ENCODE measurements around the gene UNC5C. TPM values are rescaled to one million over a fixed set of nuclear protein-coding genes. Genes with fewer than 3 reads are reported as not detected.

Gene UNC5C
- total RNA-seq, 1 donor from 2014 or later, result 15.5 TPM

DNA sequence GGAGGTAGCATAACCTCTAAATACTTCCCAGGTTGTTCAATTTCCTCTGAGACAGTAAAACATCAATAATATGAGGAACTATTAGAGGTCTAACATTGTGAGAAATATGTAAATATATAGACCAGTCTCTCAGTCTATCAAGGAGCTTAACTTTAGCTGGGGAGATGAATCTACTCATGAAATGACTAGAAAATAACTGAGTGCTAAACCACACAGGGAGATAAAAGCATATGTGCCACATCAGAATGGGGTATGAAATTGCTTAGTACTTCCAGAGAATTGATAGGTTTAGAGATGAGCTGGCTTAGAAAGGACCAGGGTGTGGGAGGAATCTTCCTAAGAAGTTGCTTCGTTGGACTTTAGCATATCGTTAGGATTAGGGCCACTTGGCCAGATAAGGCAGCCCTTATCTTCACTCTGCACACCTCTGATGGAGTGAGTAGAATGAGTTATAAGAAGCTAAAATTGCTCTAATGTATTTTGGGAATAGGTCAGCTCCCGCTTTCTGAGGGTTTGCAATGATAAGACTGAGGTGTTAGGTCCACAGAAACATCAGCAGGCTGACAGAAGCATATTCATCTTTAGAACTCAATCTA is 299.2 kb downstream of the UNC5C start:
- no peak for DNase-seq (ENCODE audit: low spot score)
- TF ChIP-seq, protein P1, sequence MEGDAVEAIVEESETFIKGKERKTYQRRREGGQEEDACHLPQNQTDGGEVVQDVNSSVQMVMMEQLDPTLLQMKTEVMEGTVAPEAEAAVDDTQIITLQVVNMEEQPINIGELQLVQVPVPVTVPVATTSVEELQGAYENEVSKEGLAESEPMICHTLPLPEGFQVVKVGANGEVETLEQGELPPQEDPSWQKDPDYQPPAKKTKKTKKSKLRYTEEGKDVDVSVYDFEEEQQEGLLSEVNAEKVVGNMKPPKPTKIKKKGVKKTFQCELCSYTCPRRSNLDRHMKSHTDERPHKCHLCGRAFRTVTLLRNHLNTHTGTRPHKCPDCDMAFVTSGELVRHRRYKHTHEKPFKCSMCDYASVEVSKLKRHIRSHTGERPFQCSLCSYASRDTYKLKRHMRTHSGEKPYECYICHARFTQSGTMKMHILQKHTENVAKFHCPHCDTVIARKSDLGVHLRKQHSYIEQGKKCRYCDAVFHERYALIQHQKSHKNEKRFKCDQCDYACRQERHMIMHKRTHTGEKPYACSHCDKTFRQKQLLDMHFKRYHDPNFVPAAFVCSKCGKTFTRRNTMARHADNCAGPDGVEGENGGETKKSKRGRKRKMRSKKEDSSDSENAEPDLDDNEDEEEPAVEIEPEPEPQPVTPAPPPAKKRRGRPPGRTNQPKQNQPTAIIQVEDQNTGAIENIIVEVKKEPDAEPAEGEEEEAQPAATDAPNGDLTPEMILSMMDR (IDR thresholded peaks at IDR 0.05), result no peak
- no peaks in the 10 kb centered on the region for H3K9me3 Mint-ChIP-seq (ENCODE audit: low read depth)
- H3K27ac Mint-ChIP-seq (ENCODE audit: unreplicated experiment), result no peak overlapping the region
- peaks cover 3% of the 10 kb centered on the region for H3K36me3 Mint-ChIP-seq (ENCODE audit: low read depth)
- H3K4me1 Mint-ChIP-seq (ENCODE audit: low read depth), result peaks cover 3% of the 10 kb centered on the region
- H3K27me3 Mint-ChIP-seq (ENCODE audit: low read depth), result no peaks in the 10 kb centered on the region
- no peak overlapping the region for H3K4me3 Mint-ChIP-seq (ENCODE audit: unreplicated experiment)

DNA sequence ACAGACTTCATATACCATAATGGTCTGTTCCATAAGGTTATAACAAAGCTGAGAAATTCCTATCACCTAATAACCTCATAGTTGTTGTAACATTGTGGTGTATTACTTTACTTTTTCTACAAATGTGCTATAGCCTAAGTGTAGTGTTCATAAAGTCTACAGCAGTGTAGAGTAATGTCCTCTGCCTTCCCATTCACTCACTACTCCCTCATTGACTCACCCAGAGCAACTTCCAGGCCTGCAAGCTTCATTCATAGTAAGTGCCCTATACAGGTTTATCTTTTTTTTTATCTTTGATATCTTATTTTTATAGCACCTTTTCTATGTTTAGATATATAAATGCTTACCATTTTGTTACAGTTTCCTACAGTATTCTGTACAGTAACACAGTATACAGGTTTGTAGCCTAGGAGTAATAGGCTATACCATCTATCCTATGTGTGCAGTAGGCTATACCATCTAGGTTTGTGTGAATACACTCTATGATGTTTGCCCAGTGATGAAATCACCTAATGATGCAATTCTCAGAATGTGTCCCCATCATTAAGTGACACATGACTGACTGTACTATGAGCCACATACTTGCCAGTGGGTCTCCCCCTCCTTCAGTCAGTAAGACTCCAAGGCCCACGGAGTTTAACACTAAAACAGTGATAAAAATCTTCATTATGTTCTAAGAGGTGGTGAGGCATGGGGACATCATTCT is 299.9 kb downstream of the UNC5C start:
- Mint-ChIP-seq H3K4me1 (ENCODE audit: low read depth) (peaks cover 3% of the 10 kb centered on the region), H3K9me3 (ENCODE audit: low read depth) (no peaks in the 10 kb centered on the region), H3K36me3 (ENCODE audit: low read depth) (peaks cover 3% of the 10 kb centered on the region), H3K27ac (ENCODE audit: unreplicated experiment) (no peak overlapping the region), H3K4me3 (ENCODE audit: unreplicated experiment) (no peak overlapping the region), H3K27me3 (ENCODE audit: low read depth) (no peaks in the 10 kb centered on the region)
- TF ChIP-seq, protein P1 (IDR thresholded peaks at IDR 0.05), result no peak
- no peak for DNase-seq (ENCODE audit: low spot score)

DNA sequence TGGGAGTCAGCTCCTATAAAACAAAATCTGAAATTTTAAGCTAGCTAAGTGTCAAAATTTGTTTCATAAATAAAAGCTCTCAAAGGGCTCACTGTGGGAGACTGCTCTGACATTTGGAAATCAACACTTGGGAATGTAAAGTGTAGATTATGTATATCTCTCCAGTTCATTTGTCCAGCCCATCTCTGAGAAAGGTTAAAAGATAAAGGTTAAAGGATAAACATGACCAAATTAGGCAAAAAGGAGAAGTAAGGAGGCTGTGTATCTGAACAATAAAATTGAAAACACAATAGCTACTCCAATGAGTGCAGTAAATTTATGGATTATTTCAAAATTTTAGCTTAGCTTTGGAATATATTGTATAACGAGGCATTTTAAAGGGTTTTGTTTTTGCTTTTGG is 304.9 kb downstream of the UNC5C start:
- H3K27ac Mint-ChIP-seq (ENCODE audit: unreplicated experiment), result no peak overlapping the region
- H3K4me1 Mint-ChIP-seq (ENCODE audit: low read depth), result no peaks in the 10 kb centered on the region
- TF ChIP-seq, protein P1 (IDR thresholded peaks at IDR 0.05), result no peak
- no peak overlapping the region for H3K4me3 Mint-ChIP-seq (ENCODE audit: unreplicated experiment)
- H3K36me3 Mint-ChIP-seq (ENCODE audit: low read depth), result peaks cover 6% of the 10 kb centered on the region
- H3K9me3 Mint-ChIP-seq (ENCODE audit: low read depth), result peaks cover 6% of the 10 kb centered on the region
- H3K27me3 Mint-ChIP-seq (ENCODE audit: low read depth), result no peaks in the 10 kb centered on the region
- DNase-seq (ENCODE audit: low spot score), result no peak

DNA sequence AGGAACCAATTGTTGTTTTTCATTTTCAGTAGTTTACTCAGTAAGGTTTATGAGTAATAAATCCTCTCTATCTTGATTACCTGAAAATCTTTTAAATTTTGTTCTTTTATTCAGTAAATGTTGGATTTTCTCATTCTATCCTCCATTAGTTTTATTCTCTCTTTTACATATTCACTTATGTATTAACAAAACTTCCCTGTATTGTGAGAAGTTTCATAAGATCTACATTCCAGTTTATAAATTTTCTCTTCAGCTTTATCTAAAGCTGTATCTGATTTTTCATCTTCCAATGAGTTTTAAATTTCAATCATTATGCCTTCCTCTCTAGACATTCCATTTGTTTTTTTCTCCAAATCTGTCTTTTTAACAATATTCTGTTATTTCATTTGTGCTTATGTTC is 310.2 kb downstream of the UNC5C start:
- H3K4me3 Mint-ChIP-seq (ENCODE audit: unreplicated experiment), result no peak overlapping the region
- peaks cover 12% of the 10 kb centered on the region for H3K36me3 Mint-ChIP-seq (ENCODE audit: low read depth)
- TF ChIP-seq, protein P1 (IDR thresholded peaks at IDR 0.05), result no peak
- DNase-seq (ENCODE audit: low spot score), result no peak
- H3K27ac Mint-ChIP-seq (ENCODE audit: unreplicated experiment), result no peak overlapping the region
- peaks cover 15% of the 10 kb centered on the region for H3K9me3 Mint-ChIP-seq (ENCODE audit: low read depth)
- no peaks in the 10 kb centered on the region for H3K4me1 Mint-ChIP-seq (ENCODE audit: low read depth)
- H3K27me3 Mint-ChIP-seq (ENCODE audit: low read depth), result no peaks in the 10 kb centered on the region

DNA sequence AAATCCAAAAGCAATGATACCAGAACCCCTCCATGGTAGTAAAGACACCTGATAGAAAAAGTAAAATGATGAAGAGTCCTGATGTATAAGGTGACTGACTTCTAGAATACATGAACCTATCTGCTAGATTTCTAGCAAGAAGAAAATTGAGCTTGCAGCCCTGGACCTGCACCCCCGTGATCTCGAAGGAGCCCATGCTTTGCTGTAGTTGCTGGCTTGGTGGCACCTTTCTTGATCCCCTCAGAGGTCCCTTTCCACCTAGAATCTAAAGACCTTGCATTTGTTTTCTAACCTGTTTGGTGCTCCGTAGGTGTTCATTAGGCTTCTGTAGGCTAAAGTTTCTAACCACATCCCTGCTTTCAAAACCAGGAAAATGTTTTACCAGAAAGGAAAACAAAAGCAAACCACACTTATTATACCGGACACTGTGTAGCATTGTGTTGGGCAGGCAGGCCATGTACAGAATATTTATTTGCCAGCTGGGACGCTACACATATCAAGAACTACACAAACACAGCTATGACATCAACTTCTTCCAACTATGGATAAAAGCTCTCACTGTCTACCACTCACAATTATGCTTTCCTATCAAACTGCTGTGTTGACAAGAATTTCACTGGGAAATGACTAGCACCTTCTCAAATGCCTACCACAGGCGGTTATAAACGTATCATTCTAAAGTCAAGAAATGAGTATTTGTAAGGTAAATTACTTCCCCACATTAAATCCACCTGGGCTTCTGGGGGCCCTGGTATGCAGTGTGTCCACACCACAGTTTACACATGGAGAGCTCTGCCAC is 316.2 kb downstream of the UNC5C start:
- H3K9me3 Mint-ChIP-seq (ENCODE audit: low read depth), result no peaks in the 10 kb centered on the region
- TF ChIP-seq, protein P1 (IDR thresholded peaks at IDR 0.05), result no peak
- no peaks in the 10 kb centered on the region for H3K4me1 Mint-ChIP-seq (ENCODE audit: low read depth)
- no peaks in the 10 kb centered on the region for H3K27me3 Mint-ChIP-seq (ENCODE audit: low read depth)
- no peak overlapping the region for H3K27ac Mint-ChIP-seq (ENCODE audit: unreplicated experiment)
- H3K36me3 Mint-ChIP-seq (ENCODE audit: low read depth), result no peaks in the 10 kb centered on the region
- DNase-seq (ENCODE audit: low spot score), result no peak
- H3K4me3 Mint-ChIP-seq (ENCODE audit: unreplicated experiment), result no peak overlapping the region
